Measurements from ENCODE around the gene APIP. TPM values are rescaled to one million over a fixed set of nuclear protein-coding genes. Genes with fewer than 3 reads are reported as not detected.

The APIP gene
- total and polyA plus RNA-seq, 2 donors (not counting 1 experiment from before 2014, with no cell fraction given) = 32.2 to 32.7 TPM

DNA sequence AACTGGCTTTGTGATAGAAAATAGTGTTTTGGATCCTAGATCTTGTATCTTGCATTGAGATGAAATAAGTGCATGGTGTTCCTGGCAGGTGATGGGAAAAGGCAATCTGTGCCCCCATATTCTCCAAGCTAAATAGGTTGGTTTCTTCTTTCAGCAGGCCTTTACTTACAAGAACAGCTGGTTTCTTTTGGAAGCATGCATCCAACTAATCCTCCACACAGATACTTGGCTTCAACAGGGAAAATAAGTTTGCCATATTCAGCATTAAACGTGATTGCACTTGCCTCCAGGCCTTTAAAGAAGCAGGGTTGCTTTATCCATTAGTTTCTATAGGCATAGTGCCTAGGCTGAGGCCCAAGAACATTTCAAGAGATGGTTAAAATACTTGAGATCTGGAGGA is 59.9 kb downstream of the APIP start:
- TF ChIP-seq, protein P1, sequence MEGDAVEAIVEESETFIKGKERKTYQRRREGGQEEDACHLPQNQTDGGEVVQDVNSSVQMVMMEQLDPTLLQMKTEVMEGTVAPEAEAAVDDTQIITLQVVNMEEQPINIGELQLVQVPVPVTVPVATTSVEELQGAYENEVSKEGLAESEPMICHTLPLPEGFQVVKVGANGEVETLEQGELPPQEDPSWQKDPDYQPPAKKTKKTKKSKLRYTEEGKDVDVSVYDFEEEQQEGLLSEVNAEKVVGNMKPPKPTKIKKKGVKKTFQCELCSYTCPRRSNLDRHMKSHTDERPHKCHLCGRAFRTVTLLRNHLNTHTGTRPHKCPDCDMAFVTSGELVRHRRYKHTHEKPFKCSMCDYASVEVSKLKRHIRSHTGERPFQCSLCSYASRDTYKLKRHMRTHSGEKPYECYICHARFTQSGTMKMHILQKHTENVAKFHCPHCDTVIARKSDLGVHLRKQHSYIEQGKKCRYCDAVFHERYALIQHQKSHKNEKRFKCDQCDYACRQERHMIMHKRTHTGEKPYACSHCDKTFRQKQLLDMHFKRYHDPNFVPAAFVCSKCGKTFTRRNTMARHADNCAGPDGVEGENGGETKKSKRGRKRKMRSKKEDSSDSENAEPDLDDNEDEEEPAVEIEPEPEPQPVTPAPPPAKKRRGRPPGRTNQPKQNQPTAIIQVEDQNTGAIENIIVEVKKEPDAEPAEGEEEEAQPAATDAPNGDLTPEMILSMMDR (conservative IDR thresholded peaks at IDR 0.05 in 1 of 2, IDR thresholded peaks at IDR 0.05 in 1 of 2; ENCODE audit: low read depth in 1 of 2, low read length in 2 of 2) = no peak
- no peak for TF ChIP-seq EZH2 (IDR thresholded peaks at IDR 0.05; ENCODE audit: low read length, missing control alignments)

DNA sequence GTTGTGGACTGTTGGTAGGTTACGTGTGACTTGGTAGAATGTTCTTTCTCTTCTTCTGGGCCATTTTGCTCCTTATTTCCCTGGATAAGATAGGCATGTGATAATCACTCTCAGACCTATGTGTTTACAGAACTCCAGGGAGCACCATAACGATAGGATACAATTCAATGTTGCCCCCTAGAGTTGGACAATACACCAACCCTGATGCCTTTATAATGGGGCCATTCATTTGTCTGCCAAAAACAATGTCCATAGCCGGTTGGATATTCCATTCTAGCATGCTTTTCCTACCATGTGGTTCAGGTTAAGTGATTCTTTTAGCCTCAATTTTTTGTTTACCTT is 60.5 kb downstream of the APIP start:
- DNase-seq (ENCODE audit: low read depth in 2 of 2) = no peak
- Histone ChIP-seq H3K4me3 (replicated peaks in 1 of 4; ENCODE audit: control extremely low read depth in 1 of 4, insufficient read depth in 1 of 4, low read depth in 3 of 4, low read length in 4 of 4) (no peak overlapping the region), H3K4me2 (ENCODE audit: extremely low read depth, insufficient read depth, low read length) (no peak overlapping the region), H3K9ac (ENCODE audit: insufficient read depth, low read length) (no peak overlapping the region), H3K79me2 (ENCODE audit: control insufficient read depth, insufficient read depth, low read length) (no peaks in the 10 kb centered on the region), H4K20me1 (ENCODE audit: control insufficient read depth, extremely low read depth, insufficient read depth, low read length) (no peaks in the 10 kb centered on the region), H3K27ac (ENCODE audit: insufficient read depth, low read length) (no peak overlapping the region), H3K36me3 (ENCODE audit: control insufficient read depth, insufficient read depth, low read length) (no peaks in the 10 kb centered on the region), H2AFZ (ENCODE audit: low read length) (no peak overlapping the region), H3K9me3 (ENCODE audit: control insufficient read depth, insufficient read depth, low read depth, low read length) (no peaks in the 10 kb centered on the region), H3K27me3 (ENCODE audit: control insufficient read depth, insufficient read depth, low read length) (no peaks in the 10 kb centered on the region), H3K4me1 (ENCODE audit: control insufficient read depth, extremely low read depth, insufficient read depth, low read length) (no peaks in the 10 kb centered on the region)
- TF ChIP-seq EZH2 (IDR thresholded peaks at IDR 0.05; ENCODE audit: low read length, missing control alignments) = no peak
- TF ChIP-seq, protein P1 (conservative IDR thresholded peaks at IDR 0.05 in 1 of 2, IDR thresholded peaks at IDR 0.05 in 1 of 2; ENCODE audit: low read depth in 1 of 2, low read length in 2 of 2) = no peak

More for the DNA sequence above, 59.9 kb downstream of the APIP start:
- Histone ChIP-seq H2AFZ (ENCODE audit: low read length) (no peak overlapping the region), H4K20me1 (ENCODE audit: control insufficient read depth, extremely low read depth, insufficient read depth, low read length) (no peaks in the 10 kb centered on the region), H3K36me3 (ENCODE audit: control insufficient read depth, insufficient read depth, low read length) (no peaks in the 10 kb centered on the region), H3K4me2 (ENCODE audit: extremely low read depth, insufficient read depth, low read length) (no peak overlapping the region), H3K4me1 (ENCODE audit: control insufficient read depth, extremely low read depth, insufficient read depth, low read length) (no peaks in the 10 kb centered on the region), H3K79me2 (ENCODE audit: control insufficient read depth, insufficient read depth, low read length) (no peaks in the 10 kb centered on the region), H3K9ac (ENCODE audit: insufficient read depth, low read length) (no peak overlapping the region), H3K4me3 (replicated peaks in 1 of 4; ENCODE audit: control extremely low read depth in 1 of 4, insufficient read depth in 1 of 4, low read depth in 3 of 4, low read length in 4 of 4) (no peak overlapping the region), H3K9me3 (ENCODE audit: control insufficient read depth, insufficient read depth, low read depth, low read length) (no peaks in the 10 kb centered on the region), H3K27ac (ENCODE audit: insufficient read depth, low read length) (no peak overlapping the region), H3K27me3 (ENCODE audit: control insufficient read depth, insufficient read depth, low read length) (no peaks in the 10 kb centered on the region)
- DNase-seq (ENCODE audit: low read depth in 2 of 2) = no peak

DNA sequence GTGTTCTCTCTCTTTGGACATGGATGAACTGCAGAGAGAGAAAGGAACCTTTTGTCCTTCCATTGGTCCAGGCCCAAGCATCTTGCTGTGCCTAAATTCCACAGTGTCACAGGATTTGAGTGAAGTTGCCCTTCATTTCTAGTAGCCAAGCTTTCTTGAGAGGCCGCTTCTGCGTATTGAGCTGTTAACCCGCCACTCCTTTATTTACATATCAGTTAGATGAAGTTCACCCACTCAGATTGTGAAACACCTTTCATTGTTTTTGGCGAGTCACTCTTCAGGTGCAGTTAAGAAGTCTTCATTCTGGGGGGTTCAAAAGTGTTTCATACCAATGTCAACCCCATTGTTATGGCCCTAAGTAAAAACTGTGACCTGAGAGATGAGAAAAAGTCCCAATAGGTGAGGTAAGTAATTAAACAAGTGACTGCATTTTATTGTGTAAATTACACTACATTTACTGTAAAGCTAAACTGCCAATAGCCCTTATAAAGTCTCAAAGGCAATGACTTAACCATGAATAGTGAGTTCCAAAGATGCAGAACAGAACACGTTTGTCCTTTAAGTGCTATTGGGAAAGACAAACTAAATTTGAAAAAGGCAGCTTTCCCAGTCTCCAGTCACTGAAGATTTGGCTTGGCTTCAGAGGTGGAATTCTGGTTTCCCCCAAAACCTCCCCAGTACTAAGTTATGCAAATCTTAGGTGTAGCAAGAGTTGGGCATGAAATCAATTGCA is 61.0 kb downstream of the APIP start:
- DNase-seq (ENCODE audit: low read depth in 2 of 2) = no peak
- Histone ChIP-seq H3K36me3 (ENCODE audit: control insufficient read depth, insufficient read depth, low read length) (no peaks in the 10 kb centered on the region), H2AFZ (ENCODE audit: low read length) (no peak overlapping the region), H3K4me3 (replicated peaks in 1 of 4; ENCODE audit: control extremely low read depth in 1 of 4, insufficient read depth in 1 of 4, low read depth in 3 of 4, low read length in 4 of 4) (no peak overlapping the region), H3K27me3 (ENCODE audit: control insufficient read depth, insufficient read depth, low read length) (no peaks in the 10 kb centered on the region), H3K9me3 (ENCODE audit: control insufficient read depth, insufficient read depth, low read depth, low read length) (no peaks in the 10 kb centered on the region), H3K79me2 (ENCODE audit: control insufficient read depth, insufficient read depth, low read length) (no peaks in the 10 kb centered on the region), H3K4me2 (ENCODE audit: extremely low read depth, insufficient read depth, low read length) (no peak overlapping the region), H3K9ac (ENCODE audit: insufficient read depth, low read length) (no peak overlapping the region), H3K27ac (ENCODE audit: insufficient read depth, low read length) (no peak overlapping the region), H4K20me1 (ENCODE audit: control insufficient read depth, extremely low read depth, insufficient read depth, low read length) (no peaks in the 10 kb centered on the region), H3K4me1 (ENCODE audit: control insufficient read depth, extremely low read depth, insufficient read depth, low read length) (no peaks in the 10 kb centered on the region)
- TF ChIP-seq, protein P1 (conservative IDR thresholded peaks at IDR 0.05 in 1 of 2, IDR thresholded peaks at IDR 0.05 in 1 of 2; ENCODE audit: low read depth in 1 of 2, low read length in 2 of 2) = no peak
- no peak for TF ChIP-seq EZH2 (IDR thresholded peaks at IDR 0.05; ENCODE audit: low read length, missing control alignments)

Data from fibroblast of lung (primary cell).